B cell (primary cell): ENCODE results near the gene ARHGAP31. TPM values are rescaled to one million over a fixed set of nuclear protein-coding genes. Genes with fewer than 3 reads are reported as not detected.

Experiments used
- ATAC-seq: fragments of 200-7000 bp; cut with Tn5 transposase; one replicate; pipeline ENCODE4 v1.10.0; 2021; ENCODE audit warnings: low read depth, mild to moderate bottlenecking, moderate number of reproducible peaks, moderate library complexity
- CTCF ChIA-PET: fragments of 350-600 bp; sonication (Branson Sonifier 250); formaldehyde crosslinking; loops from one replicate; lab custom pipeline; 2021; ENCODE audit warnings: antibody characterized with exemption, inconsistent platforms; lab: Charles Lee
- POLR2A ChIA-PET: fragments of 350-600 bp; sonication (Branson Sonifier 250); formaldehyde crosslinking; loops from one replicate; lab custom pipeline; 2021; ENCODE audit warnings: antibody characterized with exemption; lab: Charles Lee
- DNase-seq: peaks from one replicate; pipeline ENCODE4 v3.0.0; 2013
- H2AFZ ChIP-seq: 2 replicates; pipeline ENCODE4 v1.6.1; 2012; ENCODE audit warnings: mild to moderate bottlenecking, low read depth, low read length; ENCODE audit not compliant: insufficient read depth, poor library complexity, severe bottlenecking
- H3K27ac ChIP-seq, 2 donors: 1 replicate in 1 of 2; 2 replicates in 1 of 2; pipeline ENCODE4 v1.5.1; 2012 to 2013; ENCODE audit warnings: low read length in 2 of 2, mild to moderate bottlenecking in 2 of 2, moderate library complexity in 1 of 2
- H3K27me3 ChIP-seq, 4 experiments: fragments of 200-600 bp in 1 of 4; sonication (generic) in 1 of 4; replicated peaks in 1 of 4; 1 replicate in 2 of 4; 2 replicates in 2 of 4; pipeline versions ENCODE4 v1.6.1 to v1.7.0; 2013 to 2016; ENCODE audit warnings: low read length in 3 of 4, mild to moderate bottlenecking in 2 of 4, mixed read lengths in 1 of 4, moderate library complexity in 1 of 4; ENCODE audit not compliant: insufficient read depth in 4 of 4, control insufficient read depth in 3 of 4; ENCODE audit errors: control extremely low read depth in 1 of 4
- H3K36me3 ChIP-seq, 2 experiments: replicated peaks in 1 of 2; 1 replicate in 1 of 2; 2 replicates in 1 of 2; pipeline versions ENCODE4 v1.6.1 to v1.7.1; 2013; ENCODE audit warnings: low read length in 1 of 2; ENCODE audit not compliant: insufficient read depth in 2 of 2, control insufficient read depth in 1 of 2; ENCODE audit errors: control extremely low read depth in 1 of 2, extremely low read depth in 1 of 2
- H3K4me1 ChIP-seq, 2 donors: fragments of 200-600 bp in 1 of 2; sonication (generic) in 1 of 2; 1 replicate in 1 of 2; 2 replicates in 1 of 2; pipeline versions ENCODE4 v1.5.1 to v1.6.1; 2013 to 2017; ENCODE audit warnings: low read length in 2 of 2; ENCODE audit not compliant: control insufficient read depth in 2 of 2, insufficient read depth in 2 of 2
- H3K4me2 ChIP-seq: replicated peaks from 2 replicates; pipeline ENCODE3; 2012; ENCODE audit warnings: mild to moderate bottlenecking, low read depth, low read length; ENCODE audit not compliant: poor library complexity, severe bottlenecking
- H3K4me3 ChIP-seq, 5 experiments: fragments of 200-600 bp in 1 of 5; sonication (generic) in 1 of 5; 1 replicate in 3 of 5; 2 replicates in 2 of 5; pipeline versions ENCODE4 v1.5.1 to v1.7.0; 2011 to 2016; ENCODE audit warnings: low read length in 4 of 5, mild to moderate bottlenecking in 4 of 5, low read depth in 2 of 5, control low read depth in 1 of 5, moderate library complexity in 1 of 5; ENCODE audit not compliant: insufficient read depth in 1 of 5; ENCODE audit errors: control extremely low read depth in 1 of 5, extremely low read depth in 1 of 5
- H3K79me2 ChIP-seq: fragments of 200-600 bp; sonication (generic); one replicate; pipeline ENCODE4 v1.6.0; 2016; ENCODE audit warnings: low read length; ENCODE audit not compliant: control insufficient read depth, insufficient read depth
- H3K9ac ChIP-seq: fragments of 200-600 bp; sonication (generic); 2 replicates; pipeline ENCODE4 v1.6.1; 2017; ENCODE audit warnings: mild to moderate bottlenecking, low read length, moderate library complexity
- H3K9me3 ChIP-seq, 3 donors: one replicate each; pipeline versions ENCODE4 v1.6.1 to v1.7.1; 2013; ENCODE audit warnings: low read length in 2 of 3; ENCODE audit not compliant: control insufficient read depth in 2 of 3, insufficient read depth in 1 of 3; ENCODE audit errors: control extremely low read depth in 1 of 3
- H4K20me1 ChIP-seq: 2 replicates; pipeline ENCODE4 v1.6.0; 2012; ENCODE audit warnings: mild to moderate bottlenecking, low read length; ENCODE audit not compliant: insufficient read depth, control insufficient read depth, poor library complexity, severe bottlenecking
- H3K27ac Mint-ChIP-seq: one replicate; pipeline ENCODE4 v1.8.0; 2021; ENCODE audit warnings: mixed read lengths
- H3K27me3 Mint-ChIP-seq: one replicate; pipeline ENCODE4 v1.8.0; 2021; ENCODE audit warnings: mixed read lengths
- H3K4me1 Mint-ChIP-seq: one replicate; pipeline ENCODE4 v1.8.0; 2021; ENCODE audit warnings: mixed read lengths
- H3K4me3 Mint-ChIP-seq: one replicate; pipeline ENCODE4 v1.8.0; 2021; ENCODE audit warnings: mixed read lengths
- H3K9me3 Mint-ChIP-seq: one replicate; pipeline ENCODE4 v1.8.0; 2022; ENCODE audit warnings: mixed read lengths; ENCODE audit not compliant: insufficient read depth
- EZH2 ChIP-seq: IDR thresholded peaks from 2 replicates; pipeline ENCODE4 v1.6.1; 2012; ENCODE audit warnings: borderline replicate concordance, low read depth, mild to moderate bottlenecking, moderate library complexity, low read length; ENCODE audit not compliant: insufficient read depth, poor library complexity, severe bottlenecking
- WGBS: methylation state at CpG from one replicate; pipeline ENCODE4 v1.1.5; 2013; ENCODE audit warnings: missing lambda C conversion rate; ENCODE audit not compliant: insufficient coverage; 5-methylcytosine and 5-hydroxymethylcytosine counted together
- intact Hi-C: fragments of 100-400 bp; cut with micrococcal nuclease; formaldehyde crosslinking; loops from one replicate; pipeline ENCODE4 v1.10.0; 2022
- polyA plus RNA-seq: library from polyadenylated mRNA; depleted of rRNA; stranded (reverse); fragments of >200 nt; gene quantifications from 2 replicates; pipeline ENCODE4 v1.2.3, GENCODE V29; 2012
- total RNA-seq, 2 donors: library from RNA; stranded (reverse); fragments of 120-200 nt in 1 of 2; gene quantifications; 1 replicate in 1 of 2; 2 replicates in 1 of 2; pipeline versions ENCODE4 v1.2.3 to v1.2.4, GENCODE V29; 2013 to 2022
- TF ChIP-seq, protein P1 (sequence below): fragments of 200-600 bp; IDR thresholded peaks from one replicate; pipeline ENCODE4 v1.8.0; 2022; ENCODE audit warnings: antibody characterized with exemption, mild to moderate bottlenecking

Gene ARHGAP31
- total and polyA plus RNA-seq, 2 donors (not counting 1 experiment from before 2014, with no cell fraction given): 3.5 to 7.8 TPM

DNA sequence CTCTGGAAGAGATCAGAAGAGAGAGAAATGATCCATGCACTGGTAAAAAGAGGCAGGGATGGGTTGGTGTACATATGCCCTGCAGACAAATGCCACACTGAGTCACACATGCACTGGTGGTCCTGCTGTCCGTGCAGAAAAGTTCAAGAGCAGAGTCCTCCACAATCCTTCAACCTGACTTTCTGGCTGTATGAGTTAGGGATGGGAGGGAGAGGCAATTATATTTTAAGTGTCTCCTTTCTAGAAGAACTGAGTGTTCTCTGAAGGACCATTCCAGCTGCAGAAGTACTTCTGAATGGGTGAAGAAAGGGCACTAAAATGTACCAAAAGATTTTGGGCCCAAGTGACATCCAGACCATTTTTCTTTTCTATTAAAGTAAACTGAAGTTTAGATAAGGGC, 142.8 kb downstream of the ARHGAP31 start:
- TF ChIP-seq EZH2: no peak
- TF ChIP-seq, protein P1, sequence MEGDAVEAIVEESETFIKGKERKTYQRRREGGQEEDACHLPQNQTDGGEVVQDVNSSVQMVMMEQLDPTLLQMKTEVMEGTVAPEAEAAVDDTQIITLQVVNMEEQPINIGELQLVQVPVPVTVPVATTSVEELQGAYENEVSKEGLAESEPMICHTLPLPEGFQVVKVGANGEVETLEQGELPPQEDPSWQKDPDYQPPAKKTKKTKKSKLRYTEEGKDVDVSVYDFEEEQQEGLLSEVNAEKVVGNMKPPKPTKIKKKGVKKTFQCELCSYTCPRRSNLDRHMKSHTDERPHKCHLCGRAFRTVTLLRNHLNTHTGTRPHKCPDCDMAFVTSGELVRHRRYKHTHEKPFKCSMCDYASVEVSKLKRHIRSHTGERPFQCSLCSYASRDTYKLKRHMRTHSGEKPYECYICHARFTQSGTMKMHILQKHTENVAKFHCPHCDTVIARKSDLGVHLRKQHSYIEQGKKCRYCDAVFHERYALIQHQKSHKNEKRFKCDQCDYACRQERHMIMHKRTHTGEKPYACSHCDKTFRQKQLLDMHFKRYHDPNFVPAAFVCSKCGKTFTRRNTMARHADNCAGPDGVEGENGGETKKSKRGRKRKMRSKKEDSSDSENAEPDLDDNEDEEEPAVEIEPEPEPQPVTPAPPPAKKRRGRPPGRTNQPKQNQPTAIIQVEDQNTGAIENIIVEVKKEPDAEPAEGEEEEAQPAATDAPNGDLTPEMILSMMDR: no peak
- Histone ChIP-seq H3K36me3 (peaks cover 11 to 59% of the 10 kb centered on the region in 2 experiments), H3K79me2 (no peaks in the 10 kb centered on the region), H3K9ac (no peak overlapping the region), H4K20me1 (no peaks in the 10 kb centered on the region), H2AFZ (no peak overlapping the region), H3K27me3 (no peaks in the 10 kb centered on the region), H3K27ac (no peak overlapping the region), H3K9me3 (no peaks in the 10 kb centered on the region), H3K4me3 (no peak overlapping the region), H3K4me1 (no peaks in the 10 kb centered on the region), H3K4me2 (no peak overlapping the region)
- Mint-ChIP-seq H3K27ac (no peak overlapping the region), H3K27me3 (no peaks in the 10 kb centered on the region), H3K4me1 (no peaks in the 10 kb centered on the region), H3K9me3 (peaks cover under 1% of the 10 kb centered on the region), H3K4me3 (no peak overlapping the region)
- ATAC-seq (no peak), DNase-seq (no peak)
- CTCF ChIA-PET: interaction anchor here (0.5 to 1.3 kb wide), 4 partner anchors 44 to 712 kb away, joined by 3 read pairs; no protein-coding TSS in a partner anchor
- POLR2A ChIA-PET: no interaction called here
- WGBS: no CpG with 5 or more reads among the region's 1 CpG
- intact Hi-C loops: no loop called here

DNA sequence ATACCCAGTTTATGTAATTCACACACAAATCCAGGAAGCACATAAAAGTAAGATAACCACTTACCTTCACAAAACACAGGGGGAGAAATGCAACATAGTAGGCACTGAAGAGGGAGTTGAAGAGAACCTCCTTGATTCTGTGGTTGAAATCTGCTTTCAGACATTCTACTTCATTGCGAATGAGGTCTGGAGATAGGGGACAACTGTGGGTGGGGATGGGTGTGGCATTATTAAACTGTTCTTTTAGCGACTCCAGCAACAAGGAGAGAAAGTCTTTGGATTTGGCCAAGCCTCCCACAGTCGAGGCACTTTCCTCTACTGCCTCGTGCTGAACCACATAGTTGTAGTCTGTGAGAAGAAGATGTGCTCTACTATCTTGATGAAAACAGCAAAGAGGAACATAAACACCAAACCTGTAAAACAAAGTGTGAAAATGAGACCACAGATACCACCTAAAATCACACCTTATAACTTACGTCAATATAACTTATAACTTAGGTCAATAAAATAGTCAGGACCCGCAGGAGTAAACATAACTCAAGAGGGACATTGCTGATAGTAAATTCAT, 143.6 kb downstream of the ARHGAP31 start:
- ATAC-seq: no peak
- ChIA-PET POLR2A (no interaction called here), CTCF (no interaction called here)
- no peak overlapping the region for H3K27ac ChIP-seq
- no peak for DNase-seq
- H4K20me1 ChIP-seq: no peaks in the 10 kb centered on the region
- no peaks in the 10 kb centered on the region for H3K4me1 Mint-ChIP-seq
- H3K4me3 Mint-ChIP-seq: no peak overlapping the region
- no peaks in the 10 kb centered on the region for H3K9me3 Mint-ChIP-seq
- H3K27ac Mint-ChIP-seq: no peak overlapping the region
- no peaks in the 10 kb centered on the region for H3K4me1 ChIP-seq
- 100% methylated on average over 2 of the region's 6 CpGs for WGBS
- H3K4me2 ChIP-seq: no peak overlapping the region
- H2AFZ ChIP-seq: no peak overlapping the region
- TF ChIP-seq, protein P1: no peak
- TF ChIP-seq EZH2: no peak
- no peak overlapping the region for H3K9ac ChIP-seq
- H3K4me3 ChIP-seq: no peak overlapping the region
- peaks cover 0 to 2% (median 0%) of the 10 kb centered on the region in 3 donors for H3K9me3 ChIP-seq
- no peaks in the 10 kb centered on the region for H3K27me3 ChIP-seq
- intact Hi-C loops: no loop called here
- H3K27me3 Mint-ChIP-seq: no peaks in the 10 kb centered on the region
- H3K79me2 ChIP-seq: no peaks in the 10 kb centered on the region
- peaks cover 16 to 57% of the 10 kb centered on the region in 2 experiments for H3K36me3 ChIP-seq
